ENCODE results near the gene OGFR. TPM values are rescaled to one million over a fixed set of nuclear protein-coding genes. Genes with fewer than 3 reads are reported as not detected.
A peak's percentile ranks its signal among the peaks of the same experiment; 100 is the strongest.

Gene OGFR, protein sequence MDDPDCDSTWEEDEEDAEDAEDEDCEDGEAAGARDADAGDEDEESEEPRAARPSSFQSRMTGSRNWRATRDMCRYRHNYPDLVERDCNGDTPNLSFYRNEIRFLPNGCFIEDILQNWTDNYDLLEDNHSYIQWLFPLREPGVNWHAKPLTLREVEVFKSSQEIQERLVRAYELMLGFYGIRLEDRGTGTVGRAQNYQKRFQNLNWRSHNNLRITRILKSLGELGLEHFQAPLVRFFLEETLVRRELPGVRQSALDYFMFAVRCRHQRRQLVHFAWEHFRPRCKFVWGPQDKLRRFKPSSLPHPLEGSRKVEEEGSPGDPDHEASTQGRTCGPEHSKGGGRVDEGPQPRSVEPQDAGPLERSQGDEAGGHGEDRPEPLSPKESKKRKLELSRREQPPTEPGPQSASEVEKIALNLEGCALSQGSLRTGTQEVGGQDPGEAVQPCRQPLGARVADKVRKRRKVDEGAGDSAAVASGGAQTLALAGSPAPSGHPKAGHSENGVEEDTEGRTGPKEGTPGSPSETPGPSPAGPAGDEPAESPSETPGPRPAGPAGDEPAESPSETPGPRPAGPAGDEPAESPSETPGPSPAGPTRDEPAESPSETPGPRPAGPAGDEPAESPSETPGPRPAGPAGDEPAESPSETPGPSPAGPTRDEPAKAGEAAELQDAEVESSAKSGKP
- 10 to 100 TPM; 23.8 to 36.0 (median 25.0) TPM for polyA plus RNA-seq (ENCODE audit: insufficient read length in 4 of 4)

DNA sequence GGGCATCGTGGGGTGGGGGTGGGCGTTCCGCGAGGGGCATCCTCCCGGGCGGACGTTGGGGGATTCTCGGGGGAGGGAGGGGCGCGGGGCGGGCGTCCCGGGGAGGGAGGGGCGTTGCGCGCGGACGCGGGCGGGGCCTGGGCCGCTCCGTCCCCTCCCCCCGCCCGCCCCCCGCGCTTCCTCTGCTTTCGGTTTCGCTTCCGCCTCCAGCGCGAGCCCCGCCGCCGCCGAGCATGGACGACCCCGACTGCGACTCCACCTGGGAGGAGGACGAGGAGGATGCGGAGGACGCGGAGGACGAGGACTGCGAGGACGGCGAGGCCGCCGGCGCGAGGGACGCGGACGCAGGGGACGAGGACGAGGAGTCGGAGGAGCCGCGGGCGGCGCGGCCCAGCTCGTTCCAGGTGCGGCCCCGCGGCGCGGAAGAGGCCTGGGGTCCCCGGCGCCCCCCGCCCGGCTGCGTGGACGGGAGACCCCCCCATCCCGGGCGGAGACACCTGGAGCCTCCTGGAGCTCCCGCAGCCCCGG, at the start of gene OGFR:
OGFR (plus strand) TSS at position 209 of the 528 bp plus-strand sequence; CDS start at position 234, 25 bp downstream.
- no peak for DNase-seq (ENCODE audit: low read depth in 4 of 4, low spot score in 3 of 4)

DNA sequence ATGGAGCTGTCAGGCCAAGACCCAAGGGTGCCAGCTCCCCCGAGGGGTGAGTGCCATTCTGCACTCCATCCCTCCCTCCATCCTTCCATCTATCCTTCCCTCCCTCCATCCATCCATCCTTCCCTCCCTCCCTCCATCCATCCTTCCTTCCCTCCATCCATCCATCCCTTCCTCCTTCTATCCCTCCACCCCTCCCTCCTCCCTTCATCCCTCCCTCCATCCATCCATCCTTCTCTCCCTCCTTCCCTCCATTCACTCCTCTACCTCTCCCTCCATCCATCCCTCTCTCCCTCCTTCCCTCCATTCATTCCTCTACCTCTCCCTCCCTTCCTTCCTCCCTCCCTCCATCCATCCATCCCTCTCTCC, 49.7 kb upstream of the OGFR start:
- DNase-seq (ENCODE audit: low read depth in 4 of 4, low spot score in 3 of 4) = no peak

DNA sequence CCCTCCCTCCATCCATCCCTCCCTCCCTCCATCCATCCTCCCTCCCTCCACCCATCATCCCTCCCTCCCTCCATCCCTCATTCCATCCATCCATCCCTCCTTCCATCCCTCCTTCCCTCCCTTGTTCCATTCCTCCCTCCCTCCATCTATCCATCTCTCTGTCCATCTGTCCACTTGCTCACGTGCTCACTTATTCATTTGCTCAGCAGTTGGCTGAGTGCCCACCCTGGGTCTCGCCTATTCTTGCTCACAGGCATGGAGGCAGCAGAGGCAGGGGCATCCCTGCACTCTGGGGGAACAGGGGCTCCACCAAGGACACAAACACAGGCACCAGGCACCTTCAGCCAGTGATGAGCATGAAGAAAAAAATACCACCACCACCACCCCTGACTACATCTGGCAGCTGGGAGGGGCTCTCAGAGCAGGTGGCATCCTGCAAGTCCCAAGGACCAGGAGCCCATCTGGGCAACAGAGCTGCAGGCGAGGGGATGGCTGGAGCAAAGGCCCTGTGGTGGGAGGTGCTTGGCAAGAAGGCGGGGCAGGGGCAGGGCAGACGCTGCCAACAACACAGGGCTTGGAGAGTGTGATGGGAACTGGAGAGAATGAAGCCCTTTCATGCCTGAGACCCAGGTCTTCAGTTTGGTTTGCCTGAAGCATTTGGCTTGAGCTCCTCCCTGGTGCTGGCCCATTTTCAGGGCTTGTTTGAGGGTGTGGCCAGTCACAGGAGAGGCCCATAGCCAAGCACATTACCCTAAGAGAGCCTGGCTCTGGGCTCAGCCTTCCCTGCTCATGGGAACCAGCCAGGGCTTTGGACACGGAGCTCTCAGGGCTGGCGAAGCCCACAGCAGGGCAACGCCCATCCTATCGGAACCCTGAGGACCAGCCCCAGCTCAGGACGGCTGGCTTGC, 48.6 kb upstream of the OGFR start:
- DNase-seq (ENCODE audit: low read depth in 4 of 4, low spot score in 3 of 4) = no peak

DNA sequence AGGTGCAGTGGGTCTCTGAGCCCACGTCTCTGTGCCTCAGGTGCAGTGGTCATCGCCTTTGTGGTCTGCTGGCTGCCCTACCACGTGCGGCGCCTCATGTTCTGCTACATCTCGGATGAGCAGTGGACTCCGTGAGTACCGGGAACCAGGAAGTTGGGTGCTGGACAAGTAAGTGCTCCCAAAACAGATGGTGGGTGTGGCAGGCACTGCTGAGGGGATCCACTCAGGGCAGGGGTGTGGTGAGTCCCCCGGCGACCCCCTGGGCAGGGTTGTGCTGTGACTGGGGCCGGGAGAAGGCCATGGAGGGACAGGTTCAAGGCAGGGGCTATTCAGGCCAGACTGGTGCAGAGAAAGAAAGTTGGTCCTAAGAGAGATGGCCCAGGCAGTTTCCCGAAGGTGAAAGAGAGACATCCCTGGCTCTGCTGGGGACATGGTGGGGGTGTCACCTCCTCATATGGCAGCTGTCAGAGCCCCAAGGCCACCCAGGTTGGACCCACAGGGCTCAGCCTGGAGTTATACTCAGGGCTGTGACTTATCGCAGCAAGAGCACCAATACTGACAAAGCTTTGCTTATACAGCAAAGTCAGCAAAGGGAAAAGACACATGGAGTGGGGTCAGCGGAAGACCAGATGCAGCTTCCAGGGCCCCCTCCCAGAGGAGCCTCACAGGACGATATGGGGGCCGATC, 46.3 kb upstream of the OGFR start:
- no peak for DNase-seq (ENCODE audit: low read depth in 4 of 4, low spot score in 3 of 4)

DNA sequence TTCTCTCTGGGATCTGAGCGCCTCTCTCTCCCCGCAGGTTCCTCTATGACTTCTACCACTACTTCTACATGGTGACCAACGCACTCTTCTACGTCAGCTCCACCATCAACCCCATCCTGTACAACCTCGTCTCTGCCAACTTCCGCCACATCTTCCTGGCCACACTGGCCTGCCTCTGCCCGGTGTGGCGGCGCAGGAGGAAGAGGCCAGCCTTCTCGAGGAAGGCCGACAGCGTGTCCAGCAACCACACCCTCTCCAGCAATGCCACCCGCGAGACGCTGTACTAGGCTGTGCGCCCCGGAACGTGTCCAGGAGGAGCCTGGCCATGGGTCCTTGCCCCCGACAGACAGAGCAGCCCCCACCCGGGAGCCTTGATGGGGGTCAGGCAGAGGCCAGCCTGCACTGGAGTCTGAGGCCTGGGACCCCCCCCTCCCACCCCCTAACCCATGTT, 44.6 kb upstream of the OGFR start:
- DNase-seq (ENCODE audit: low read depth in 4 of 4, low spot score in 3 of 4) = no peak

DNA sequence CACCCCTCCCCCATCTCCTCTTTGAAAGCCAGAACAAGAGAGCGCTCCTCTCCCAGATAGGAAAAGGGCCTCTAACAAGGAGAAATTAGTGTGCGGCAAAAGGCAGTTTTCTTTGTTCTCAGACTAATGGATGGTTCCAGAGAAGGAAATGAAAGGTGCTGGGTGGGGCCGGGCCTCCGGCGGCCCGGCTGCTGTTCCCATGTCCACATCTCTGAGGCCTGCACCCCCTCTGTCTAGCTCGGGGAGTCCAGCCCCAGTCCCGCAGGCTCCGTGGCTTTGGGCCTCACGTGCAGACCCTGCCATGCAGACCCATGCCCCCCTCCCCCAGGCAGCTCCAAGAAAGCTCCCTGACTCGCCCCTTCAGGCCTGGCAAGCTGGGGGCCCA, 44.2 kb upstream of the OGFR start:
- no peak for DNase-seq (ENCODE audit: low read depth in 4 of 4, low spot score in 3 of 4)

DNA sequence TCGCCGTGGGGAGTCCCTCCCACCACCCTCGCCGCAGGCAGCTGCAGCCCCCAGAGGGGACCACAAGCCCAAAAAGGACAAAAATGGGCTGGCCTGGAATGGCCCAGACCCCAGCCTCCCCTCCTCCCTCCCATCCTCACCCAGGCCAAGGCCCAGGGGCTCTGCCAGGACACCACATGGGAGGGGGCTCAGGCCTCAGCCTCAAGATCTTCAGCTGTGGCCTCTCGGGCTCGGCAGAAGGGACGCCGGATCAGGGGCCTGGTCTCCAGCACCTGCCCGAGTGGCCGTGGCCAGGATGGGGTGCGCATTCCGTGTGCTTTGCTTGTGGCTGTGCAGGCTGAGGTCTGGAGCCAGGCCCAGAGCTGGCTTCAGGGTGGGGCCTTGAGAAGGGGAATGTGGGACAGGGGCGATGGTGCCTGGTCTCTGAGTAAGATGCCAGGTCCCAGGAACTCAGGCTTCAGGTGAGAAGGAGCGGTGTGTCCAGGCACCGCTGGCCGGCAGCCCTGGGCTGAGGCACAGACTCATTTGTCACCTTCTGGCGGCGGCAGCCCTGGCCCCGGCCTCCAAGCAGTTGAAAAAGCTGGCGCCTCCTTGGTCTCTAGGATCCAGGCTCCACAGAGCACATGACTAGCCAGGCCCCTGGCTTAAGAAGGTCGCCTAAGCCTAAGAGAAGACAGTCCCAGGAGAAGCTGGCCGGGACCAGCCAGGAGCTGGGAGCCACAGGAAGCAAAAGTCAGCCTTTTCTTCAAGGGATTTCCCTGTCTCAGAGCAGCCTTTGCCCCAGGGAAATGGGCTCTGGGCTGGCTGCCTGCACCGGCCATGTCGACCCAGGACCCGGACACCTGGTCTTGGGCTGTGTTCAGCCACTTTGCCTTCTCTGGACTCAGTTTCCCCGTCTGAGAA, 43.5 kb upstream of the OGFR start:
- DNase-seq (ENCODE audit: low read depth in 4 of 4, low spot score in 3 of 4) = no peak

DNA sequence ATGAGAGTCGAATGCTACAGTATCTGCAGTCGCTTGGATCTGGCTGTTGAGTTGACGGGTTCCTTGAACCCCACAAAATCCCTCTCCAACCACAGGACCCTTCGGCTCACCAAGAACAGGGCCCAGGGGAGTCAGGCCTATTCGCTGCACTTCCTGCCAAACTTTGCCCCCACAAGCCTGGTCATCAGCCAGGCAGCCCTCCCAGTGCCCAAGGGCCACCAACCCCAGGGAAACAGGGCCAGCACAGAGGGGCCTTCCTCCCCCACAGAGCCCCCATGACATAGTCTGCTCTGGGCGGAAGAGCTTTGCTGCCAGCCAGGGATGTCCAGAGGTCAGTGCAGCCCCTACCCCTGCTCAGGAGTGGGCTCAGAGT, 42.9 kb upstream of the OGFR start:
- DNase-seq (ENCODE audit: low read depth in 4 of 4, low spot score in 3 of 4) = no peak

DNA sequence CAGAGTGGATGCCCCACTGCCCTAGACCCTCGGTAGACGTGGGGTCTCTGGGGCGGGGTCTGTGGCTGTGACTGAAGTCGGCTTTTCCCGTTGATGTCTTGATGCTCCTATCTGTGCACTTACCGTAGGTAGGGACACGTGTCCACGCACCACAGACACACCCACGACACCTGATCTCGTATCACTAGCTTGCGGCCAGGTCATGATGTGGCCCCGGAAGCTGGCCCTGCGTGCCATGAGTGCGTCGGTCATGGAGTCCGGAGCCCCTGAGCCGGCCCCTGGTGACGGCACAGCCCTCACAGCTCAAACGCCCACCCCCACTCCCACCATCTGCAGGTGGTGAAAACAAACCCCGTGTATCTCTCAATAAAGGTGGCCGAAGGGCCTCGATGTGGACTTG, 42.3 kb upstream of the OGFR start:
- no peak for DNase-seq (ENCODE audit: low read depth in 4 of 4, low spot score in 3 of 4)

DNA sequence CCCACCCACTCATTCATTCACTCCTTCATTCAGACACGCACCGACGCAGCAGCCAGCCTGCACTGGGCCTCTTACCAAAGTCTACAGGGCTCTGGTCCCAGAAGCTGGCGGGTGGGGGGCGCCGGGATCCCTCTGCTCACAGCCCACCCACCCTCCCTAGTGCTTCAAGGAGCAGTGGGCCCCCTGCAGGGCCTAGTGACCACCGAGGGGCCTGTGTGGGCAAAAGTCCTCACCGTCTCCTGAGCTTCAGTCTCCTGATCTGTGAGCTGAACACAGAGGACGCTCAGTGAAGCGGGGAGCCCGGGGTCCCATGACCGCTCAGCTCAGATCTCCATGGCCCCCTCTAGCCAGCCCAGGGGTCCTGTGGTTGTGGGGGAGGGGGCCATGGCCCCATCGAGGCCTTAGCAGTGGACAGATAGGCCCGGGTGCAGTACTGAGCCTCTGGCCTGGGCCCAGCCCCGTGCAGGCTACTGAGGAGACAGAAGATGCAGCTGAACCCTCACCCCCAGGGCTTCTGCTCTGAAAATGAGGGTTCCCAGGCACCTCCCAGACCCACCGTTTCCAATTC, 41.8 kb upstream of the OGFR start:
- DNase-seq (ENCODE audit: low read depth in 4 of 4, low spot score in 3 of 4) = no peak

DNA sequence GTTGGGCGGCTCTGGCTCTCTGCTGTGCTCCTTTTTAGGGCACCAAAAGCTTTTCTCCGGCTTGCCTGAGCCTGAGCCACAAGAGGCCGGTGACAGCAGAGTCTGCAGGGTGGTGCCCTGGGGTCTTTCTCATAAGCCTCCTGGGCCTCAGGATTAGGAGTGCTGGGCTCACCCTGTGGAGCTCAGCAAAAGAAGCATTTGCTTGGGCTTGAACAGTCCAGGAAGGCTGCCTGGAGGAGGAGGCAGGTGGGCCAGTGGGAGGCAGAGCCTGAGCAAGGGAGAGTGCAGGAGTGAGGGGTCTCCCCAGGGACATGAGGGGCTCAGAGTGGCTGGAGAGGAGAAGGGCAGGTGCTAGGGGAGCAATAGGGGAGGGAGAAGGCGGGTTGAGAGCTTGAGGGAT, 41.2 kb upstream of the OGFR start:
- no peak for DNase-seq (ENCODE audit: low read depth in 4 of 4, low spot score in 3 of 4)

DNA sequence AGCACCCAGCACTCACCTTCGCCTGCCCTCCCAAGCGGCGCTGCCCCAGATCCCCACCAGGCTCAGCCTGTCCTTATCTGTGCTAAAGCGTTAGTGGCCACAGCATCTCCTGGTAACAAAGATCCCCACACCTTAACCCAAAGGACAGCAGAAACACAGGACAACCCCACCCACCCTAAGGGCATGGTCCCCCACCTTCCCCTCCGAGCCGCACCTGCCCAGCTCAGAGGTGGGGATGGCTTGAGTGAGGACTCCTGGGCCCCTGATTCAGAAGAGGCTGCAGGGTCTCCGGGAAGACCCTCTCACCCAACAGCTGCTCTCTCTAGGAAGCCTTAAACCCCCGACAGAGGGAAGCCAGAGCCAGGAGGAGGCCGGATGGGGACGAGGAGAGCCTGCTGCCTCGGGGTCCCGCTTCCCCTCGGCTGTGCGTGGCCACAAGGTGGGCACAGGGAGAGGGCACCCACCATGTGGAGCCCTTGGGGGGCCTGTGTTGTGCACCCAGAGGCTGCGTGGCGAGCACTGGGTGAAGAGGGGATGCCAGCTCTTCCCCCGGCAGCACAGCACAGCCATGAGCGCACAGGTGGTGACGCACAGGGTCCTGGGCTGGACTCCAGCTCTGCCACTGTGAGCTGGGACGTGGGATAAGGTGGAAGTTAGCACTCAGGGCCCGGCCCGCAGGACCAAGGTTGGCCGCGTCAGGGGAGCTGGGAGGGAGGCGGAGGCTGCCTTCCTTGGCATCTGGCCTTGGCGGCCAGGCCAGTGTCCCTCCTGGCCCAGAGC, 40.3 kb upstream of the OGFR start:
- DNase-seq (ENCODE audit: low read depth in 4 of 4, low spot score in 3 of 4) = no peak

DNA sequence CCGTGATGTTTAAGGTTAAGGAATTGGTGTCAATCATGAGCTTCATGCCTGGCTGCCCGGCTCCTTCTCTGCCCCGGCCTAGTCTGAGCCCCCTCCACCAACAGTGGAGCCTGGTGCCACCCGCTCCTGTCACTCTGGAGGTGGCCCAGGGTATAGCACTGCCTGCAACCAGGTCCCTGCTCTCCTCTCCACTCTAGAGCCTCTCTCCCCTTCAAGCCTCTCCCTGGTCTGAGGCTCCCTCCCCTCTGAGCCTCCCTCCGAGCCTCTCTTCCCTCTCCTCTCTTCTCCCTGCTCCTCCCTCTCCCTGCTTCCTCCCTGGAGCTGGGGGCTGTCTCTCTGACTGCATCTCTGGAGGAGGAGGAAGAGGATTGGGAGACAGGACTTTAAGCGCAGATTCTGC, 39.6 kb upstream of the OGFR start:
- DNase-seq (ENCODE audit: low read depth in 4 of 4, low spot score in 3 of 4) = no peak

DNA sequence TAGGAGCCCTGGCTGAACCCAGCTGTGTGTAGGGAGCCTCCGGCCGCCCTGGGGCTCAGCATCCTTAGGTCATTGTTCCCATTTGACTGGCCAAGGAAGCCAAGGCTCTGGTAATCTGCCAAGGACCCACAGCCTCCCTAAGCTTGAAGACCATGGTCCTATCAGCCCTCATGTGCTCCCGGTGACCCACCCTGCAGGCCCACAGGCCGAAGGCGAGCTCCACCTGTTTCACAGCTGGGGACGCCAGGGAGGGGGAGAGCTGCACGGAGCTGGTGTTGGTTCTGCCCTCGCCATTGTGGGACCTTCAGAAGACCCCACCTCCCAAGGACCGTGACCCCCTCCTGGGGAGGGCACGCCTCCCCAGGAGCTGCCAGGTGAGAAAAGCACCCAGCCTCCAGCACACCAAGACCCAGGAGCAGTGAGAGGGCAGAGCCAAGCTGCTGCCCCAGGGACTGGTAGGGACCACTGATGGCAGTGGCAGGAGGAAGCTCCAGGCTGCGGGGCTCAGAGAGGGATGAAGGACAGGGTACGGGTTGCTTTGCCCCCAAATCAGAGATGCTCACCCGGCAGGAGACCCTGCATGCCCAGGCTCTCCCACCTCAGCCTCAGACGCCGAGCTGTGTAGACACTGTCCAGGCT, 39.1 kb upstream of the OGFR start:
- no peak for DNase-seq (ENCODE audit: low read depth in 4 of 4, low spot score in 3 of 4)

DNA sequence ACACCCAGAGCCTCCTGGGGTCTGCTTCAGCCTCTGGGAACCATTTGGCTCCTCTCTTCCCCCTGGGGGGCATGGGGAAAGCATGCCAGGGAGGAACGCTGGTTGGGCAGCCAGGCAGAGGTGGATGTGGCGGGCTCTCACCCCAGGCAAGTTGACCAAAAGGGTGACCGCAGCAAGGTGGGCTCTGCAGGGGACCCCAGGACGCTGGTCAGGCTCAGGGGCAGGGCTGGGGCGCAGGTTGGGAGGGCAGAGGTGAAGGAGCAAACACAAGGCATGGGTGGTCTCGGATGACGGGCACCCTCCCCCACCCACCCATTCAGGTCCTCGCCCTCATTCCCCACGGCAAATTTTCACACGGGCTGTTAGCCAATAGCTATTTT, 38.6 kb upstream of the OGFR start:
- no peak for DNase-seq (ENCODE audit: low read depth in 4 of 4, low spot score in 3 of 4)

DNA sequence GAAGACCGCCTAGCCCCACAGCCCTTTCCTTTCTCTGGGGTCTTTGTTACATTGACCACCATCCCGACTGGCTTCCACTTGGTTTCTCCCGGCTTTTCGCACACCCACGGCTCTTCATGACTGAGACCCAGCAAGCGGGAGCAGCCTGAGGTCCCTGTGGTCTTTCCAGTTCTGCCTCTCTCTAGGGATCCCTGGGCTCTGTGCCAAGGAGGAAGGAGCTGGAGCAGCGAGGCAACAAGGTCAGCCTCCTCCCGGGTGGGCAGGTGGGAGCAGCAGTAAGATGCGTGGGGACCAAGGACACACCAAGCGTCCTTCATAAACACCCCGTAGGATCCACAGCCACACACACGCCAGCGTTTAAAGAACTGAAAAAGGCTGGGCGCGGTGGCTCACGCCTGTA, 37.9 kb upstream of the OGFR start:
- DNase-seq (ENCODE audit: low read depth in 4 of 4, low spot score in 3 of 4) = peak in 1 of 4 donors; percentile 65

DNA sequence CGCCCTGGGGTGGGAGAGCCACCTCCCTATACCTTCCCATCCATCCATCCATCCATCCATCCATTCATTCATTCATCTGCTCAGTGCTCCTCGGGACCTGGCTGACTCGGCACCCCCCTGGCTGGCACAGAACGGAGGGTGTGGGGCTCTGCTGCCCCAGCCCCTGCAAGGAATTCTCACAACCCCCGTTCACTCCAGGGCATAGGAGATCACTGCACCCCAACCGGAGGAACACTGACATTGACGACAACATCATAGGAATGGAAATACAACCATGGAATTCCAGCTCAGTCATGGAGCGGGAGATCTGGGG, 36.4 kb upstream of the OGFR start:
- DNase-seq (ENCODE audit: low read depth in 4 of 4, low spot score in 3 of 4) = no peak
